ENCODE results near the gene CLTCL1.

DNA sequence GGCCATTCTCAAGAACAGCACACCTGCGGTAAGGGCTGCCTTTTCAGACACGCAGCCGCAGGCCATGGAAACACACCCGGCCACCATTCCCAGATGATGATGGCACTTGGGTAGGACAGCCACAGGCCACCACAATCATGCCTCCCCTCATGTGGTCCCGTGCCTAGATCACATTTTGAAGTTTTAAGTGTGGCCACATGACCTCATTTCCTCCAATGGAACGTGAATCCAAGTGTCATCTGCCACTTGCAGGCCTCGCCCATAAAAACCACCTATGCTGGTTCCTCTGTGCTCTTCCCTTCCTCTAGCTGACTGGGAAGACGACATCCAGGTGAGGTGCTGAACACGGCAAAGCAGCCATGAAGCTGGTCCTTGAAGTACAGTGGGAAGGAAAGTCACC lies 68.4 kb downstream of the CLTCL1 start:
- TF ChIP-seq POLR2AphosphoS5 (IDR thresholded peaks at IDR 0.05; ENCODE audit: low read depth, low read length) (no peak), EZH2 (IDR thresholded peaks at IDR 0.05) (no peak), CEBPB (IDR thresholded peaks at IDR 0.05; ENCODE audit: low read depth) (no peak), ZNF274 (IDR thresholded peaks at IDR 0.05; ENCODE audit: low read depth, low read length) (no peak)
- TF ChIP-seq, protein P1, sequence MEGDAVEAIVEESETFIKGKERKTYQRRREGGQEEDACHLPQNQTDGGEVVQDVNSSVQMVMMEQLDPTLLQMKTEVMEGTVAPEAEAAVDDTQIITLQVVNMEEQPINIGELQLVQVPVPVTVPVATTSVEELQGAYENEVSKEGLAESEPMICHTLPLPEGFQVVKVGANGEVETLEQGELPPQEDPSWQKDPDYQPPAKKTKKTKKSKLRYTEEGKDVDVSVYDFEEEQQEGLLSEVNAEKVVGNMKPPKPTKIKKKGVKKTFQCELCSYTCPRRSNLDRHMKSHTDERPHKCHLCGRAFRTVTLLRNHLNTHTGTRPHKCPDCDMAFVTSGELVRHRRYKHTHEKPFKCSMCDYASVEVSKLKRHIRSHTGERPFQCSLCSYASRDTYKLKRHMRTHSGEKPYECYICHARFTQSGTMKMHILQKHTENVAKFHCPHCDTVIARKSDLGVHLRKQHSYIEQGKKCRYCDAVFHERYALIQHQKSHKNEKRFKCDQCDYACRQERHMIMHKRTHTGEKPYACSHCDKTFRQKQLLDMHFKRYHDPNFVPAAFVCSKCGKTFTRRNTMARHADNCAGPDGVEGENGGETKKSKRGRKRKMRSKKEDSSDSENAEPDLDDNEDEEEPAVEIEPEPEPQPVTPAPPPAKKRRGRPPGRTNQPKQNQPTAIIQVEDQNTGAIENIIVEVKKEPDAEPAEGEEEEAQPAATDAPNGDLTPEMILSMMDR (IDR thresholded peaks at IDR 0.05 in 2 of 3, conservative IDR thresholded peaks at IDR 0.05 in 1 of 3; ENCODE audit: borderline replicate concordance in 1 of 3, insufficient read depth in 1 of 3, low read depth in 2 of 3, low read length in 2 of 3), result no peak
